Measurements from ENCODE around the gene TESK2.

Gene TESK2

DNA sequence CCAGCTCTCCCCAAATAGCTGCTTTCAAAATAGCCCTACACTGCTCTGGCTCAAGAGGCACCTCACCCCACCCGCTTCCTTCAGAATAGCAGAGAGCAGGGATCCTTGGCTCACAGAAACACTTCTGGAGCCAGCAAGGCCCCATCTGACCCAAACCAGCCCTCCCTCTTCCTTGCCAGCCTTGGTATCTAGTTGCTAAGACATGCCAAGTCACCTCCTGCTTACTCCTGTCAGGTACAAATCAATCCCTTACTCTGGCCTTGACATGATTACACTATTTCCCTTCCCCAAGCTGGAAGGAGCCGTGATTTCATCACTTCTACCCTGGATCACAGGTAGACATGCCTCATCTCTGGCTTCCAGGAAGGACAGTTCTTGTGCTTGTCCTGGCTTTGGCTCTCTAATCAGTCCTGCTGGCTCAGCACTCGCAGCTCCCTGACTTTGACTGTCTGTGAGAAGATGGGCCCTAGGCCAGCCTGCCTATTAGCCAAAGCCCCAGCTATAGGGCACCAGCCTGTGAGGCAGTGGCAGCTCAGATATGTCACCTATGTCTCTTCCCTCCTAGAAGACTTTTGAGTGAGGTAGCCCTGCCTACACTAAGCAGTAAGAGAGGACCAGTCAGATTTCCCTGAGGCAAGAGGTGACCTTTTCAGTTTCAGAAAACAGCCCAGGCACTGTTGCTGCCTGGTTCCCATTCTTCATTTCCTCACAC is 141.8 kb downstream of the TESK2 start:
- H3K9me3 ChIP-seq = no peaks in the 10 kb centered on the region
- TF ChIP-seq, protein P1, sequence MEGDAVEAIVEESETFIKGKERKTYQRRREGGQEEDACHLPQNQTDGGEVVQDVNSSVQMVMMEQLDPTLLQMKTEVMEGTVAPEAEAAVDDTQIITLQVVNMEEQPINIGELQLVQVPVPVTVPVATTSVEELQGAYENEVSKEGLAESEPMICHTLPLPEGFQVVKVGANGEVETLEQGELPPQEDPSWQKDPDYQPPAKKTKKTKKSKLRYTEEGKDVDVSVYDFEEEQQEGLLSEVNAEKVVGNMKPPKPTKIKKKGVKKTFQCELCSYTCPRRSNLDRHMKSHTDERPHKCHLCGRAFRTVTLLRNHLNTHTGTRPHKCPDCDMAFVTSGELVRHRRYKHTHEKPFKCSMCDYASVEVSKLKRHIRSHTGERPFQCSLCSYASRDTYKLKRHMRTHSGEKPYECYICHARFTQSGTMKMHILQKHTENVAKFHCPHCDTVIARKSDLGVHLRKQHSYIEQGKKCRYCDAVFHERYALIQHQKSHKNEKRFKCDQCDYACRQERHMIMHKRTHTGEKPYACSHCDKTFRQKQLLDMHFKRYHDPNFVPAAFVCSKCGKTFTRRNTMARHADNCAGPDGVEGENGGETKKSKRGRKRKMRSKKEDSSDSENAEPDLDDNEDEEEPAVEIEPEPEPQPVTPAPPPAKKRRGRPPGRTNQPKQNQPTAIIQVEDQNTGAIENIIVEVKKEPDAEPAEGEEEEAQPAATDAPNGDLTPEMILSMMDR (IDR thresholded peaks at IDR 0.05) = no peak
- no peaks in the 10 kb centered on the region for H3K4me1 ChIP-seq (ENCODE audit: control insufficient read depth in 1 of 2, insufficient read depth in 1 of 2, low read depth in 1 of 2, low read length in 1 of 2)
- H3K27me3 ChIP-seq = no peaks in the 10 kb centered on the region
- peaks cover 85% of the 10 kb centered on the region for H3K36me3 ChIP-seq
- no peak overlapping the region for H3K4me3 ChIP-seq (ENCODE audit: low read depth in 1 of 2, low read length in 1 of 2)
- H3K27ac ChIP-seq = no peak overlapping the region

DNA sequence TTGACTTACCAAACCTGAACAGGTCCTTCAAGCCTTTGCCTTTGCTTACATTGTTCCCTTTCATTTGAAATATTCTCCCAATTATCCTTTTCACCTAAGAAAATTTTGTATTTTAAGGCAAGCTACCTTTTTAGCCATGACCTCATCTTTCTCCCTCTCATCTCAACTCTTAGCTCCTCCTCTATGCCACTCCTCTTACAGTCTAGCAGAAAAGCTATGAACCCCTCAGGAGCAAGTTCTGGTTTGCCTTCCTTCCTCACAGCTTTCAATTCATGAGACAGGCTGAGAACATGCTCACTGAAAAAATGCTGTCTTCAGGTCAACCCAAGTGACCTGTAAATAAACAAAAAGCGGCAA is 142.4 kb downstream of the TESK2 start:
- TF ChIP-seq, protein P1 (IDR thresholded peaks at IDR 0.05) = no peak
- Histone ChIP-seq H3K4me3 (ENCODE audit: low read depth in 1 of 2, low read length in 1 of 2) (no peak overlapping the region), H3K4me1 (ENCODE audit: control insufficient read depth in 1 of 2, insufficient read depth in 1 of 2, low read depth in 1 of 2, low read length in 1 of 2) (no peaks in the 10 kb centered on the region), H3K36me3 (peaks cover 85% of the 10 kb centered on the region), H3K27ac (no peak overlapping the region), H3K27me3 (no peaks in the 10 kb centered on the region), H3K9me3 (no peaks in the 10 kb centered on the region)

DNA sequence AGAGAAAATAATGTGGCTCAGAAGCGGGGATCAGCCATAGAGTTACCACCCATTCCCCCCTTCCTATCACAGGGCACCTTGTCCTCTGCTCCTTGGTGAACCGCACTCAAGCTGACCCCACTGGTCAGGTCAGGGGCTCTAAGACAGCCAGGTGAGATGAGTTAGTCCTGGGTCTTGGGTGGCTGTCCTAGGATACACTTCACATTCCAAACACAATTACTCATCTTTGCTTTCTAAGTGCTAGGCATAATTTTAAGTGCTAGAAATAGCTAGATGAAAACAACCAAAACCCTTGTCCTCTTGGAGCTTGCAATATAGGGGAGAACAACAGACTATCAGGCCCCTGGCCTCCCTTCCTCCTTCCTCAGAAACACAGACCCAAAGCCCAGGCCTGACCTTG is 142.9 kb downstream of the TESK2 start:
- Histone ChIP-seq H3K4me1 (ENCODE audit: control insufficient read depth in 1 of 2, insufficient read depth in 1 of 2, low read depth in 1 of 2, low read length in 1 of 2) (peaks cover 0 to under 1% of the 10 kb centered on the region in 2 experiments), H3K27ac (no peak overlapping the region), H3K27me3 (no peaks in the 10 kb centered on the region), H3K4me3 (ENCODE audit: low read depth in 1 of 2, low read length in 1 of 2) (no peak overlapping the region), H3K9me3 (no peaks in the 10 kb centered on the region), H3K36me3 (peaks cover 85% of the 10 kb centered on the region)
- TF ChIP-seq, protein P1 (IDR thresholded peaks at IDR 0.05) = no peak

DNA sequence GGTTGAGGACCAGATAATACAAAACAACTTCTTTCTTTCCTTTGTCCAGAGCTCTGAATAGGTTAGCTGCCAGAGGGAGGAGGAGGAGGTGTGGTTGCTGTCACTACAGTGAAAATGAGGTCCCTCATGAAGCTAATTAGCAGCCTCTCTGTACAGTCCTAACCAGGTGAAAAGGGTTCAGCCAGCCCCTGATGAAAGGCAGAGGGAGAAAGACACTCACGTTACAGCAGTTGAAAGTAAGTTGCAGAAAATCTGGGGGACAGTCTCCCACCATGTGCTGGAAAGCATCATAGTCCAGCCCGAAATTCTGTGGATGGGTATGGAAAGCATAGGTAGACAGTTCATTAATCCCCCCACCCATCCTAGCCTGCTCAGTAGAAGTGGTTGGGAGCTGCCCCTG is 144.5 kb downstream of the TESK2 start:
- H3K27me3 ChIP-seq = no peaks in the 10 kb centered on the region
- H3K27ac ChIP-seq = no peak overlapping the region
- TF ChIP-seq, protein P1 (IDR thresholded peaks at IDR 0.05) = no peak
- no peak overlapping the region for H3K4me3 ChIP-seq (ENCODE audit: low read depth in 1 of 2, low read length in 1 of 2)
- peaks cover 11 to 13% of the 10 kb centered on the region in 2 experiments for H3K4me1 ChIP-seq (ENCODE audit: control insufficient read depth in 1 of 2, insufficient read depth in 1 of 2, low read depth in 1 of 2, low read length in 1 of 2)
- no peaks in the 10 kb centered on the region for H3K9me3 ChIP-seq
- peaks cover 83% of the 10 kb centered on the region for H3K36me3 ChIP-seq

DNA sequence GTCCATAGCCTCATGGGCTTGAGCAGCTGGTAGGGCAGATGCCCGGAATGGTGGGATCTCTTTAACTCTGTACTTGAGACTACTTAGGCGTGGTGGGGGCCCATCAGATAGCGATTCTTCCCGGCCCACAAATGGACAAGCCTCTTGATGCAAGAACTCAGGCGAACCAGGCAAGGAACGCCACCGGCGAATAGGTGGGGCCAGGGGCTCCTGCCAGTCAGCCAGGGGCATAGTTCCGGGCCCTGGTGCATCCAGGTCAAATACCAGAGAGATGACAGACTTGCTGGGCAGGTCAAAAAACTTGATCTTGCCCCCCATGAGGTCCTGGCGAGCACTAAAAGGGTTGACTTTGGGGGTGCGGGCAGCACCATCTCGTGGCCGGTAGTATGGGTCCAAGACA is 145.9 kb downstream of the TESK2 start:
- Histone ChIP-seq H3K36me3 (peaks cover 69% of the 10 kb centered on the region), H3K4me3 (ENCODE audit: low read depth in 1 of 2, low read length in 1 of 2) (no peak overlapping the region), H3K9me3 (no peaks in the 10 kb centered on the region), H3K27me3 (no peaks in the 10 kb centered on the region), H3K27ac (no peak overlapping the region), H3K4me1 (ENCODE audit: control insufficient read depth in 1 of 2, insufficient read depth in 1 of 2, low read depth in 1 of 2, low read length in 1 of 2) (peaks cover 23 to 27% of the 10 kb centered on the region in 2 experiments)
- TF ChIP-seq, protein P1 (IDR thresholded peaks at IDR 0.05) = no peak

Data from neutrophil (primary cell).